ENCODE results near the gene ADAMTSL2.
A peak's percentile ranks its signal among the peaks of the same experiment; 100 is the strongest.

ADAMTSL2 gene

DNA sequence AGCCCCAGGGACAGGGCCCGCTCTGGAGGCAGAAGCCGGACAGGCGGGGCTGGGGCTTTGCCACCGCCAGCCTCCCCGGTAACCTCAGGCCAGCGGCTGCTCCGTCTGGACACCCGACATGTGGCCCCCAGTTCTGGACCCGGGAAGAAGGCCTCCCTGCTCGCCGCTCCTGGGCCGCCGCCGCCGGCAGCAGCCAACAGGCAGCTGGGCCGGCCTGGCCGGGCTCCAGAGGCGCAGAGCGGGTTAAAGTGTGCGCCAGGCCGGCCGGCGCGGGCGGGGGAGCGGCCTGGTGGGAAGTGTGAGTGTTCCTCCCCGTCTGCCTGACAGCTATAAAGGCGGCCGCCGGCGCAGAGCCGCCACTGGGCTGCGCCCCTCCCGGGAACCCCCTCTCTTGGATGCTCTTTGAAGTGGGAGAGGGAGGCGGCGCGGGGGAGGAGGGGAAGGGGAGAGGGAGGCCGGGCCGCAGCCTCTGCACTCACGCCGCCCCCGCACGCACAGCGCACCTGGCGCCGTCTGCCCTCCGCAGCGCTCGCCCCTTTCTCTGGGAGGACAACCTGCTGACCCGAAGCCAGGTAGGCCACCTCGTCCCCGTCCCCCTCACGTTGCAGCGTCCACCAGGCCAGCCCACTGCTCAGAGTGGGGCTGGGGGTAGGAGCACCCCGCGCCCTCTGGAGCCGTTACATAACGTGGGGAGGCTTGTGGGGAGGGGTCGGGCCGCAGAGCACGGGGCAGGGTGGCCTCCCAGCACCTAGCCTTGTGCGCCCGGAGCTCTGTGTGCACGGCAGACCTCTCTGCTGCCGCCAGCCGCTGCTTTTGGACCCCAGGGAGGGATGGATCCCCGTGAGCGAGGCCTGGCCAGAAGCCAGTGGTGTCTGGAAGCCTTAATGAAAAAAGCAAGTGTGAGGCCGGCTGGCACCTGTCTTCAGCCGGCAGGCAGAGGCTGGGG, at the start of gene ADAMTSL2:
ADAMTSL2 (plus strand) TSS at position 359 of the 946 bp plus-strand sequence. CDS start 2,009 bp downstream, outside the sequence.
- peak; percentile 34 to 63 for DNase-seq

GRCh38 chr9:133485531-133486260, 48.8 kb upstream of the ADAMTSL2 start:
- DNase-seq, result no peak

GRCh38 chr9:133487331-133487725, 47.2 kb upstream of the ADAMTSL2 start:
- no peak for DNase-seq

DNA sequence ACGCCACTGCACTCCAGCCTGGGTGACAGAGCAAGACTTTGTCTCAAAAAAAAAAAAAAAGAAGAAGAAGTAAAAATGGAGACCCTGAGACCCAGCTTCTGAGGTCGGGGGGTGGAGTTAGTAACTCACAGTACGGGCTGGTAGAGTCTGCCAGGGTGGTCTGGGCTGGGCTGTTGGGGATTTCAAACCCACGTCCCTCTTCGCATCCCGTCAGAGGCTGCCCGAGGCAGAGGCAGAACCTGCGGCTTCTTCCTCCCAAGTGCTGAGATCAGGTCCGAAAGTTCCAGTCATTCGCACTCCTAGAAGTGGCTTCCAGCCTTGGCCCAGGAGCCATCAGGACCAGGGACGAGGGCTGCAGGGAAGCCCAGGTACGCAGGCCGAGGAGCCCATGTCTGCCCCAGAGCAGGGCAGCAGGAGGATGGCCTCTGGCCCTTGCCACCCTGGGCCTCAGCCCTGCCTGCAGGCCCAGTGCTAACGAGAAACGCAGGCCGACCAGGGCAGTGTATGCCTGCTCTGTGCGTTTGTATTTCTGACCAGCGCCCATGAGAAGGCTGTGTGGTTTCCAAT, 45.7 kb upstream of the ADAMTSL2 start:
- DNase-seq, result no peak

- DNase-seq, result no peak
Observed at GRCh38 chr9:133489253-133490190, 45.0 kb upstream of the ADAMTSL2 start.

- DNase-seq, result no peak
Observed at GRCh38 chr9:133490201-133490681, 44.3 kb upstream of the ADAMTSL2 start.

GRCh38 chr9:133490865-133491655, 43.4 kb upstream of the ADAMTSL2 start:
- DNase-seq, result no peak

GRCh38 chr9:133491656-133491925, 42.9 kb upstream of the ADAMTSL2 start:
- DNase-seq, result no peak

GRCh38 chr9:133492061-133493021, 42.2 kb upstream of the ADAMTSL2 start:
- no peak for DNase-seq

- no peak for DNase-seq
Observed at GRCh38 chr9:133493428-133493827, 41.1 kb upstream of the ADAMTSL2 start.

- no peak for DNase-seq
Observed at GRCh38 chr9:133493845-133494540, 40.5 kb upstream of the ADAMTSL2 start.

DNA sequence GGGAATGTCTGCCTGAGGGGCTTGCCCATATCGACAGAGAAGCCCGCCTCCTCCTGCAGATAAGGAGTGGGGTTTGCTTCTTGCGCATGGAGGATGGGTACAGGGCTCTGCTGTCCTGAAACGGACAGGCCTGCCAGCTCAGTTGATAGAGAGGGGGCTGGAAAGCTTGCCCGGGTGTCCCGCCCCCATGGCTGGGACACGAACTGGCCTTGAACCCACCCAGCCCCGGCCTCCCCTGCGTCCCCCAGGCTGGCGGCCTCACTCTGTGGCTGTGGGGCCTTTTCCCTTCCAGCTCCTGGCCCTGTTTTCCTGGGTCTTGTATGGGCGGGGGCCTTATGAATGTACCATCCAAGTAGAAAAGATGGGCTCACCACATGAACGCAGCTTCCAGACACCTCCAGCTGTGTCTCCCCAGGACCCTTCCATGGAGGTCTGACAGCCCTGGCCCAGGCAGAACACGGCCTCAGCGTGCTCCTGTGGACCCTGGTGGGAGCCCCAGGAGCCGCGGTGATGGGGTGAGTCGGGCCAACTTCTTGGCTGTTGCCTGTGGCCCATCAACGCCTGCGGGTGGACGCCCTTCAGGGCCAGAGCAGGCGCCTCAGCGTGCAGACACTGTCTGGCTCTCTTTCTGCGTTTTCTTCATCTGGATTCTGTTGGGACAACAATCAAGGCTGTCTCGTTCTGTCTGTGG, 39.7 kb upstream of the ADAMTSL2 start:
- no peak for DNase-seq

GRCh38 chr9:133495327-133496293, 38.9 kb upstream of the ADAMTSL2 start:
- DNase-seq, result no peak

DNA sequence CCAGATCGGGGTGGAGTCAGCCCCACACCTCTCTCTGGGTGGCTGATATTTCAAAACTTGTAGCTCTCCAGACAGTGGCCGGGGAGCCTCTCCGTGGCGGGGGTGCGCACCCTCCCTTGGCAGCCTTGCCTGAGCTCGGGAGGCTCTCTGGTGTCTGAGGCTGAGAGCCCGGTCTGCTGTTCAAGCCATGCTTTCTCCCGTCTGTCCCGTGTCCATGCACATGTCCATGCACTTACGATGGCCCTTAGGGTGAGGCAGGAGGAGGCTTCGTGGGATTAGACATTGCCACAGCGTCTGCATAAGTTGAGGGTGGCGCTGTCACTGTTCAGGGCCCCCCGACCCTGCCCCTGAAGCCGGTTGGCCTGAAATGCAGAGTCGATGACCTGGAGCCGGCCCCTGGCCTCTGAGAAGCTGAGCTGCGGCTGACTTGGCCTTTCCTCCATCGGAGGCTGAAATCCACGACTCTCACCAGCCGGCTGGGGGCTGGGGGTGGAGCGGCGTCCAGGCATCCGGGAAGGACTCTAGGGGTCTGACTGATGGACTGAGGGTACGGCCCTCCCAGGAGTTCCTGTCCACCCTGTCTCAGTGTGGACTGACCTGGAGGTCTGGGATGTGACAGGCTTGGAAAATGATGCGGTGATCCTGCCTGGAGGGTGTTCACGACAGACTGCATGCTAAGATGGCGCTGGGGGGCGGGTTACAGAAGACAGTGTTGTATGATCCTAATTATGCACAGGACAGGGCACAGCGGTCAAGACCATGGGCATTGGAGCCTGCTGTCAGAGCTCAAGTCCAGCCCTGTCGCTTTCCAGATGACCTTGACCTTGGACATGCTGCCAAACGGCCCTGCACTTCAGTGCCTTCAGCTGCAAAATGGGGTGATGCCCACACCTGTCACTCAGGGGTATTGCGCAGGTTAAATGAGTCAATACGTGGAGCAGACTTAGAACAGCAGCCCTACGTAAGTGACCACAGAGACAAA, 37.4 kb upstream of the ADAMTSL2 start:
- no peak for DNase-seq

DNA sequence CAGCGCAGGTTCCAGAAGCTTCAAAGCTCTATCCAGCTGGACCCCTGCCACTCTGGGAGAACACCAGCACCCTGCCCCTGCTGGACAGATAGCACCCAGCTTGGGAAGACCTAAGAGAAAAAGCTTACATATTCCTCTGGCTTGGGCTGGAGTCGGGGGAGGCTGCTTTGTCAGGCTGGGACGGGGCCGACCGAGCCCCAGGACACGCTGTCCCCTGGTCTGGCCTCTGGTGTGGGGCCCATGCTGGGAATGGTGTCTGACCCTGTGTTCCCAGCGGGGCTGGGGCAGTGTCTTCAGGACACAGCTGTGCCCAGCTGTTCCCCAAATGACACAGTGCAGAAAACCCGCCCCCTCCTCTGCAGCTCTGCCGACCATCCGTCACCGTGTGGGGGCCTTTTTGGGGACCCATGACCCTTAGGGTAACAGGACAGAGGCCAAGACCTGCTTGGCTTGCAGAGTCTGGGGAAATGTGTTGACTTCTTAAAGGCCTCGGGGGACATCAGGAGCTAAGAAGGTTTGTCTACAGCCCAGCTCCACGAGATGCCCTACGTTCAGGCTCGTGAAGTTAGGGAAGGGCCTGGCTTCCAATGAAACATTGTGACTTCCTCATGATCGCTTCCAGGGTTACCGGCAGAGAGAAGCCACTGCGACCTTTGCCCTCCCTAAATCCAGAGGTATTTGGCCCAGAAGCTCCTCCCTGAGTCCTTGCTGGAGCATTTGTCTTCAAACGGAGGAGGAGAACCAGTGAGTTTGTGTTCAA, 35.2 kb upstream of the ADAMTSL2 start:
- DNase-seq, result no peak

DNA sequence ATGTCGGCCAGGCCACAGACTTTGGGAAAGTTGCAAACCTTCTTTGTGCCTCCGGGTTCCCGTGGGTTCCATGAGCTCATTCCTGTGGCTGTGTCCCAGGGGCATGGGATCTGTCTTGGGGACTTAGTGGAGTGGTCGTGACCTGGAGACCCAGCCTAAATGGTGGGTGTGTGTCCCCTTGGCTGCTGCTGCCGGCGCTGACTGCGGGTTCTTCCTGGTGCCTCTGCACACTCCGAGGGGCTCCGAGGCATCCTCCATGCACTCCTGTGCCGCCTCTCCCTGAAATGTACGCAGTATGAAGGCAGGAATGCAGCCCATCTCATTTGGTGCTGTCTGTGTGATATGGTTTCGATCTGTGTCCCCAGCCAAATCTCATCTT, 34.6 kb upstream of the ADAMTSL2 start:
- DNase-seq, result no peak
